Nephron (organoid): ENCODE data around the gene EPYC.
A peak's percentile ranks its signal among the peaks of the same experiment; 100 is the strongest.

ENCODE experiments used
- H3K27ac Mint-ChIP-seq, 3 experiments: 2 replicates each; pipeline ENCODE4 v1.8.0; 2020; ENCODE audit warnings: mixed read lengths in 3 of 3, mild to moderate bottlenecking in 2 of 3, moderate library complexity in 1 of 3
- H3K27me3 Mint-ChIP-seq: 2 replicates; pipeline ENCODE4 v1.8.0; 2021; ENCODE audit warnings: low read depth, mild to moderate bottlenecking, moderate library complexity, mixed read lengths
- H3K36me3 Mint-ChIP-seq: 2 replicates; pipeline ENCODE4 v1.8.0; 2020; ENCODE audit warnings: low read depth, mixed read lengths
- H3K4me1 Mint-ChIP-seq: 2 replicates; pipeline ENCODE4 v1.8.0; 2020; ENCODE audit warnings: mixed read lengths
- H3K4me3 Mint-ChIP-seq, 3 experiments: 2 replicates each; pipeline ENCODE4 v1.8.0; 2020; ENCODE audit warnings: mild to moderate bottlenecking in 3 of 3, mixed read lengths in 3 of 3, moderate library complexity in 2 of 3
- H3K9me3 Mint-ChIP-seq: 2 replicates; pipeline ENCODE4 v1.8.0; 2020; ENCODE audit warnings: mixed read lengths
- TF ChIP-seq, protein P1 (sequence below), 3 experiments: fragments of 200-600 bp; sonication (generic); IDR thresholded peaks; one replicate each; pipeline ENCODE4 v1.5.0; 2021; ENCODE audit warnings: antibody characterized with exemption in 3 of 3; ENCODE audit not compliant: unreplicated experiment in 3 of 3

EPYC gene

GRCh38 chr12:91003737-91004136 is 1.0 kb downstream of the EPYC start:
- H3K36me3 Mint-ChIP-seq = no peaks in the 10 kb centered on the region
- H3K4me1 Mint-ChIP-seq = no peaks in the 10 kb centered on the region
- no peaks in the 10 kb centered on the region for H3K9me3 Mint-ChIP-seq
- H3K27me3 Mint-ChIP-seq = peaks cover 4% of the 10 kb centered on the region
- H3K4me3 Mint-ChIP-seq = no peak overlapping the region
- TF ChIP-seq, protein P1, sequence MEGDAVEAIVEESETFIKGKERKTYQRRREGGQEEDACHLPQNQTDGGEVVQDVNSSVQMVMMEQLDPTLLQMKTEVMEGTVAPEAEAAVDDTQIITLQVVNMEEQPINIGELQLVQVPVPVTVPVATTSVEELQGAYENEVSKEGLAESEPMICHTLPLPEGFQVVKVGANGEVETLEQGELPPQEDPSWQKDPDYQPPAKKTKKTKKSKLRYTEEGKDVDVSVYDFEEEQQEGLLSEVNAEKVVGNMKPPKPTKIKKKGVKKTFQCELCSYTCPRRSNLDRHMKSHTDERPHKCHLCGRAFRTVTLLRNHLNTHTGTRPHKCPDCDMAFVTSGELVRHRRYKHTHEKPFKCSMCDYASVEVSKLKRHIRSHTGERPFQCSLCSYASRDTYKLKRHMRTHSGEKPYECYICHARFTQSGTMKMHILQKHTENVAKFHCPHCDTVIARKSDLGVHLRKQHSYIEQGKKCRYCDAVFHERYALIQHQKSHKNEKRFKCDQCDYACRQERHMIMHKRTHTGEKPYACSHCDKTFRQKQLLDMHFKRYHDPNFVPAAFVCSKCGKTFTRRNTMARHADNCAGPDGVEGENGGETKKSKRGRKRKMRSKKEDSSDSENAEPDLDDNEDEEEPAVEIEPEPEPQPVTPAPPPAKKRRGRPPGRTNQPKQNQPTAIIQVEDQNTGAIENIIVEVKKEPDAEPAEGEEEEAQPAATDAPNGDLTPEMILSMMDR (IDR thresholded peaks at IDR 0.05; ENCODE audit: unreplicated experiment in 3 of 3) = no peak
- no peak overlapping the region for H3K27ac Mint-ChIP-seq

- no peaks in the 10 kb centered on the region for H3K36me3 Mint-ChIP-seq
- H3K27me3 Mint-ChIP-seq = no peaks in the 10 kb centered on the region
- no peak overlapping the region for H3K4me3 Mint-ChIP-seq
- H3K27ac Mint-ChIP-seq = no peak overlapping the region
- H3K9me3 Mint-ChIP-seq = no peaks in the 10 kb centered on the region
- TF ChIP-seq, protein P1 (IDR thresholded peaks at IDR 0.05; ENCODE audit: unreplicated experiment in 3 of 3) = no peak
- no peaks in the 10 kb centered on the region for H3K4me1 Mint-ChIP-seq
These were observed 3.5 kb downstream of the EPYC start for GRCh38 chr12:91001306-91001705.

DNA sequence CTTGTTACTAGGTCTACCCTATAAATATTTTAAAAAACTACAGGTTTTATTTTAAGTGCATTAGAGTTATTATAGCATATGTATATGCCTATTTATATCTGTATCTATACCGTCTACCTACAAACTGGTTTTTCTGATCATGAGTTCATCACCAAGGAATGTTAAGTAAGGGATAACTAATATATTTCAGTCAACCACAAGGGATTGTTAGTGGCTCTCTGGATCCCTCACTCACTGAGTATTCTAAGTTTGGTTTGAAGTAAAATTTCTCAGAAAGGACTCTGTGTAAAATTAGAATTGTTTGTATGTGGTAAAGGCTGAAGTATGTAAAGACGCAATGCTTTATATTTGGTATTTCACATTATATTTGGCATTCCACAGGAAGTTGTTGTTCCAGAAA is 4.8 kb downstream of the EPYC start:
- Mint-ChIP-seq H3K36me3 (no peaks in the 10 kb centered on the region), H3K27me3 (no peaks in the 10 kb centered on the region), H3K4me3 (no peak overlapping the region), H3K27ac (no peak overlapping the region), H3K9me3 (no peaks in the 10 kb centered on the region), H3K4me1 (peaks cover 9% of the 10 kb centered on the region)
- TF ChIP-seq, protein P1 (IDR thresholded peaks at IDR 0.05; ENCODE audit: unreplicated experiment in 3 of 3) = no peak

DNA sequence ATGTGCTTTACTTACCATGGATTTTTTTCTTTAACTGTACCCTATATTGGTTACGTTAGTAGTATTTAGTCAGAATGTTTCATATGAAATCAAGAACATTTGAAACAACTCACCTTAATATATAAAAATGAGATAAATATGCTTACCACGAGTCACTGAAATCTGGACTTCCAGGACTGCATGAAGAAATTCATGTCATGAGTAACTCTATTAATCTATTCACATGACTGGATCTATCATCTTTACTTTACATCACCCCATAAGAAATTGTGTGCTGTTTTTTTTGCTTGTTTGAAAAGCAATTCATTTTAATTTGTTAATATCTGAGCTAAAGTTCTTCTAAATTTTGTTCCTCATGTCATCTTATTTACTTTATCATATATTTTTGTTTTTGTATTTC is 5.2 kb downstream of the EPYC start:
- Mint-ChIP-seq H3K4me3 (no peak overlapping the region), H3K9me3 (no peaks in the 10 kb centered on the region), H3K27ac (no peak overlapping the region), H3K27me3 (no peaks in the 10 kb centered on the region), H3K36me3 (no peaks in the 10 kb centered on the region), H3K4me1 (peaks cover 13% of the 10 kb centered on the region)
- TF ChIP-seq, protein P1 (IDR thresholded peaks at IDR 0.05; ENCODE audit: unreplicated experiment in 3 of 3) = no peak

- Mint-ChIP-seq H3K4me1 (peaks cover 31% of the 10 kb centered on the region), H3K4me3 (peak overlapping the region in 1 of 3 experiments; percentile 18), H3K9me3 (peaks cover 9% of the 10 kb centered on the region), H3K27ac (peak overlapping the region; percentile 32 to 93 (median 61)), H3K27me3 (no peaks in the 10 kb centered on the region), H3K36me3 (no peaks in the 10 kb centered on the region)
- TF ChIP-seq, protein P1 (IDR thresholded peaks at IDR 0.05; ENCODE audit: unreplicated experiment in 3 of 3) = no peak
These were observed 9.8 kb downstream of the EPYC start for GRCh38 chr12:90995010-90995409.

DNA sequence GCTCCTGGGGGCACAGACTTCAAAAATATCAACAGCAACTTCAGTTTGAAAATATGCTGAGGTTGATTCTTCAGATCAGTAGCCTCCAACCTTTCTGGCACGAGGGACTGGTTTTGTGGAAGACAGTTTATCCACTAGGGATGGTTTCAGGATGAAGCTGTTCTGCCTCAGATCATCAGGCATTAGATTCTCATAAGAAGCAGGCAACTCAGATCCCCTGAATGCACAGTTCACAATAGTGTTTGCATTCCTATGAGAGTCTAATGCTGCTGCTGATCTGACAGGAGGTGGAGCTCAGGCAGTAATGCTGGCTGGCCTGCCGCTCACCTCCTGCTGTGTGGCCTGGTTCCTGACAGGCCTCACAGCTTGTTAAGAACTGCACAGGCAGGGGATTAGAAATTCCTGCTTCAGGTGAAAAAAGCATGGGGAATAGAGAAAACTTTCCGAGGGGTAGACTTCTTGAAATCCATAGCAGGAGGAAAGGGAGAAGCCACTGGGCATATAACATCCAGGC is 12.8 kb downstream of the EPYC start:
- Mint-ChIP-seq H3K4me3 (no peak overlapping the region), H3K27ac (peak overlapping the region in 1 of 3 experiments; percentile 93), H3K27me3 (no peaks in the 10 kb centered on the region), H3K36me3 (peaks cover 3% of the 10 kb centered on the region), H3K9me3 (peaks cover 15% of the 10 kb centered on the region), H3K4me1 (peaks cover 31% of the 10 kb centered on the region)
- TF ChIP-seq, protein P1 (IDR thresholded peaks at IDR 0.05; ENCODE audit: unreplicated experiment in 3 of 3) = no peak
